HUES64 (cell line): ENCODE measurements around the gene ACAA2.
"Not testable (repeated sequence)": the region's sequence is repeated elsewhere in the genome, so short reads cannot be mapped to it uniquely, and the experiment has no call there.

Experiments used
- H3K27ac ChIP-seq: 2 replicates; pipeline ENCODE4 v1.7.0; 2013; ENCODE audit warnings: low read depth, low read length, inconsistent platforms
- H3K27me3 ChIP-seq: 2 replicates; pipeline ENCODE4 v1.6.1; 2013; ENCODE audit warnings: mild to moderate bottlenecking, low read length; ENCODE audit not compliant: insufficient read depth
- H3K36me3 ChIP-seq: 2 replicates; pipeline ENCODE4 v1.6.1; 2013; ENCODE audit warnings: mild to moderate bottlenecking, low read length; ENCODE audit not compliant: insufficient read depth
- H3K4me1 ChIP-seq: 2 replicates; pipeline ENCODE4 v1.6.1; 2013; ENCODE audit warnings: mild to moderate bottlenecking, low read length, moderate library complexity; ENCODE audit not compliant: insufficient read depth
- H3K4me3 ChIP-seq: 2 replicates; pipeline ENCODE4 v1.5.1; 2013; ENCODE audit warnings: mild to moderate bottlenecking, low read length, moderate library complexity
- H3K9ac ChIP-seq: 2 replicates; pipeline ENCODE4 v1.6.1; 2013; ENCODE audit warnings: mild to moderate bottlenecking, low read depth, low read length
- H3K9me3 ChIP-seq: 2 replicates; pipeline ENCODE4 v1.6.1; 2013; ENCODE audit warnings: low read depth, low read length; ENCODE audit not compliant: insufficient read depth
- WGBS: fragments of 150-250, 120-280 bp; methylation state at CpG from one replicate; pipeline ENCODE4 v1.1.7; 2013; ENCODE audit warnings: missing lambda C conversion rate; 5-methylcytosine and 5-hydroxymethylcytosine counted together

Gene ACAA2

GRCh38 chr18:49843778-49844625 is 30.7 kb upstream of the ACAA2 start:
- no peak overlapping the region for H3K9ac ChIP-seq
- no peak overlapping the region for H3K4me3 ChIP-seq
- H3K9me3 ChIP-seq, result no peaks in the 10 kb centered on the region
- 90% methylated on average over 6 of the region's 6 CpGs for WGBS
- no peaks in the 10 kb centered on the region for H3K27me3 ChIP-seq
- H3K36me3 ChIP-seq, result no peaks in the 10 kb centered on the region; the same call in 1 of the 2 replicates
- no peak overlapping the region for H3K27ac ChIP-seq
- peaks cover 8% of the 10 kb centered on the region; the same call in 1 of the 2 replicates for H3K4me1 ChIP-seq

- Histone ChIP-seq H3K4me1 (peaks cover 8% of the 10 kb centered on the region; the same call in 1 of the 2 replicates), H3K9me3 (no peaks in the 10 kb centered on the region), H3K9ac (no peak overlapping the region), H3K4me3 (no peak overlapping the region), H3K36me3 (no peaks in the 10 kb centered on the region; the same call in 1 of the 2 replicates), H3K27ac (no peak overlapping the region), H3K27me3 (no peaks in the 10 kb centered on the region)
- WGBS, result 95% methylated on average over 10 of the region's 10 CpGs
Measured at GRCh38 chr18:49843131-49843530, 29.8 kb upstream of the ACAA2 start.

GRCh38 chr18:49842656-49843055 is 29.3 kb upstream of the ACAA2 start:
- Histone ChIP-seq H3K36me3 (no peaks in the 10 kb centered on the region; the same call in 1 of the 2 replicates), H3K27me3 (no peaks in the 10 kb centered on the region), H3K4me3 (no peak overlapping the region), H3K27ac (no peak overlapping the region), H3K4me1 (peaks cover 8% of the 10 kb centered on the region; the same call in 1 of the 2 replicates), H3K9ac (no peak overlapping the region), H3K9me3 (no peaks in the 10 kb centered on the region)
- 91% methylated on average over 4 of the region's 4 CpGs for WGBS

- H3K27ac ChIP-seq, result no peak overlapping the region
- H3K9ac ChIP-seq, result no peak overlapping the region
- H3K36me3 ChIP-seq, result no peaks in the 10 kb centered on the region; the same call in 1 of the 2 replicates
- H3K27me3 ChIP-seq, result no peaks in the 10 kb centered on the region
- WGBS, result 94% methylated on average over 12 of the region's 12 CpGs
- no peak overlapping the region for H3K4me3 ChIP-seq
- H3K9me3 ChIP-seq, result no peaks in the 10 kb centered on the region
- H3K4me1 ChIP-seq, result peaks cover 7% of the 10 kb centered on the region; the same call in 1 of the 2 replicates
Measured at GRCh38 chr18:49841236-49842217, 28.2 kb upstream of the ACAA2 start.

GRCh38 chr18:49839012-49839411 is 25.7 kb upstream of the ACAA2 start:
- Histone ChIP-seq H3K27me3 (no peaks in the 10 kb centered on the region), H3K4me3 (no peak overlapping the region), H3K36me3 (no peaks in the 10 kb centered on the region; the same call in 1 of the 2 replicates), H3K27ac (no peak overlapping the region), H3K4me1 (no peaks in the 10 kb centered on the region), H3K9ac (no peak overlapping the region), H3K9me3 (no peaks in the 10 kb centered on the region)
- 93% methylated on average over 8 of the region's 8 CpGs for WGBS

GRCh38 chr18:49838381-49838780 is 25.0 kb upstream of the ACAA2 start:
- no peaks in the 10 kb centered on the region for H3K4me1 ChIP-seq
- H3K27ac ChIP-seq, result no peak overlapping the region
- no peaks in the 10 kb centered on the region; the same call in 1 of the 2 replicates for H3K36me3 ChIP-seq
- no peaks in the 10 kb centered on the region for H3K27me3 ChIP-seq
- H3K4me3 ChIP-seq, result no peak overlapping the region
- WGBS, result 95% methylated on average over 4 of the region's 4 CpGs
- no peak overlapping the region for H3K9ac ChIP-seq
- no peaks in the 10 kb centered on the region for H3K9me3 ChIP-seq

- H3K27me3 ChIP-seq, result no peaks in the 10 kb centered on the region
- no peak overlapping the region for H3K27ac ChIP-seq
- H3K9ac ChIP-seq, result no peak overlapping the region
- H3K4me3 ChIP-seq, result no peak overlapping the region
- 85% methylated on average over 5 of the region's 5 CpGs for WGBS
- no peaks in the 10 kb centered on the region for H3K9me3 ChIP-seq
- no peaks in the 10 kb centered on the region for H3K4me1 ChIP-seq
- H3K36me3 ChIP-seq, result no peaks in the 10 kb centered on the region; the same call in 1 of the 2 replicates
Measured at GRCh38 chr18:49837889-49838288, 24.6 kb upstream of the ACAA2 start.

- H3K36me3 ChIP-seq, H3K27ac ChIP-seq, H3K4me3 ChIP-seq, H3K27me3 ChIP-seq, H3K9ac ChIP-seq, H3K4me1 ChIP-seq, H3K9me3 ChIP-seq: not testable (repeated sequence)
- 94% methylated on average over 9 of the region's 9 CpGs for WGBS
Measured at GRCh38 chr18:49837316-49837835, 24.0 kb upstream of the ACAA2 start.

- Histone ChIP-seq H3K27ac (no peak overlapping the region), H3K4me1 (no peaks in the 10 kb centered on the region), H3K36me3 (no peaks in the 10 kb centered on the region; the same call in 1 of the 2 replicates), H3K9me3 (0 out of 2 replicates have a peak, but pooled peaks cover 2% of the 10 kb centered on the region), H3K9ac (no peak overlapping the region), H3K4me3 (no peak overlapping the region), H3K27me3 (no peaks in the 10 kb centered on the region)
- WGBS, result 88% methylated on average over 2 of the region's 2 CpGs
Measured at GRCh38 chr18:49835405-49835804, 22.1 kb upstream of the ACAA2 start.

- no peak overlapping the region for H3K27ac ChIP-seq
- H3K27me3 ChIP-seq, result no peaks in the 10 kb centered on the region
- H3K4me1 ChIP-seq, result no peaks in the 10 kb centered on the region
- no peak overlapping the region for H3K9ac ChIP-seq
- H3K4me3 ChIP-seq, result no peak overlapping the region
- H3K9me3 ChIP-seq, result peaks cover 5% of the 10 kb centered on the region; the same call in 1 of the 2 replicates
- no peaks in the 10 kb centered on the region for H3K36me3 ChIP-seq
- 94% methylated on average over 3 of the region's 3 CpGs for WGBS
Measured at GRCh38 chr18:49834258-49834657, 20.9 kb upstream of the ACAA2 start.
